GM10248 (cell line): ENCODE results near the gene CHRNA4.

Experiments used
- CTCF ChIA-PET: fragments of 300-600 bp; sonication (Branson Sonifier 250); formaldehyde crosslinking; extraction: SDS; loops from one replicate; lab custom pipeline; 2021; ENCODE audit warnings: antibody characterized with exemption; lab: Yijun Ruan, JAX
- POLR2A ChIA-PET: fragments of 350-650 bp; sonication (Branson Sonifier 250); formaldehyde crosslinking; extraction: SDS; loops from one replicate; lab custom pipeline; 2020; ENCODE audit warnings: antibody characterized with exemption; lab: Yijun Ruan, JAX
- DNase-seq: peaks from one replicate; pipeline ENCODE4 v3.0.0; 2012; ENCODE audit errors: extremely low spot score
- CTCF ChIP-seq: IDR thresholded peaks from 2 replicates; pipeline ENCODE4 v1.5.1; 2012; ENCODE audit warnings: mild to moderate bottlenecking, low read depth; ENCODE audit errors: extremely low read depth, missing control alignments, control extremely low read depth

CHRNA4 gene

GRCh38 chr20:63406617-63407245 is 45.6 kb upstream of the CHRNA4 start:
- no peak for TF ChIP-seq CTCF
- POLR2A ChIA-PET, result no interaction called here
- DNase-seq, result no peak
- CTCF ChIA-PET, result no interaction called here

- no peak for TF ChIP-seq CTCF
- POLR2A ChIA-PET, result no interaction called here
- DNase-seq, result no peak
- CTCF ChIA-PET, result no interaction called here
Observed at GRCh38 chr20:63406011-63406410, 44.9 kb upstream of the CHRNA4 start.

- POLR2A ChIA-PET, result no interaction called here
- TF ChIP-seq CTCF, result no peak
- DNase-seq, result no peak
- CTCF ChIA-PET, result no interaction called here
Observed at GRCh38 chr20:63405102-63405730, 44.1 kb upstream of the CHRNA4 start.

GRCh38 chr20:63404129-63405085 is 43.3 kb upstream of the CHRNA4 start:
- no peak for DNase-seq
- TF ChIP-seq CTCF, result no peak
- ChIA-PET CTCF (no interaction called here), POLR2A (no interaction called here)

GRCh38 chr20:63403403-63404105 is 42.4 kb upstream of the CHRNA4 start:
- no peak for DNase-seq
- ChIA-PET POLR2A (no interaction called here), CTCF (no interaction called here)
- TF ChIP-seq CTCF, result no peak

- DNase-seq, result no peak
- no peak for TF ChIP-seq CTCF
- POLR2A ChIA-PET, result no interaction called here
- CTCF ChIA-PET, result no interaction called here
Observed at GRCh38 chr20:63402860-63403220, 41.7 kb upstream of the CHRNA4 start.
